Lung (tissue), 12 donors: ENCODE measurements around the gene GLIS2. TPM values are rescaled to one million over a fixed set of nuclear protein-coding genes. Genes with fewer than 3 reads are reported as not detected.

Experiments
- ATAC-seq: fragments of 200-7000 bp; cut with Tn5 transposase; one replicate; pipeline ENCODE4 v1.9.1; 2020; ENCODE audit warnings: moderate number of reproducible peaks; ENCODE audit not compliant: insufficient read depth, low FRiP score
- DNase-seq, 3 donors: peaks; one replicate each; pipeline ENCODE4 v3.0.0-alpha.2; 2013 to 2017
- H3K27ac ChIP-seq, 2 donors: one replicate each; pipeline ENCODE4 v1.5.1; 2013; ENCODE audit warnings: mild to moderate bottlenecking in 2 of 2, moderate library complexity in 2 of 2, control low read depth in 1 of 2, inconsistent platforms in 1 of 2, low read depth in 1 of 2, low read length in 1 of 2
- H3K27me3 ChIP-seq, 3 donors: one replicate each; pipeline ENCODE4 v1.5.1; 2013; ENCODE audit warnings: low read length in 2 of 3; ENCODE audit not compliant: control insufficient read depth in 3 of 3, insufficient read depth in 3 of 3
- H3K36me3 ChIP-seq, 4 donors: one replicate each; pipeline ENCODE4 v1.5.1; 2013; ENCODE audit warnings: low read length in 4 of 4, mild to moderate bottlenecking in 1 of 4, moderate library complexity in 1 of 4; ENCODE audit not compliant: control insufficient read depth in 4 of 4, insufficient read depth in 4 of 4
- H3K4me1 ChIP-seq, 5 donors: one replicate each; pipeline ENCODE4 v1.5.1; 2013; ENCODE audit warnings: low read length in 5 of 5, mild to moderate bottlenecking in 2 of 5, moderate library complexity in 1 of 5; ENCODE audit not compliant: control insufficient read depth in 5 of 5, insufficient read depth in 5 of 5
- H3K4me3 ChIP-seq: one replicate; pipeline ENCODE4 v1.5.1; 2013; ENCODE audit warnings: mild to moderate bottlenecking, control low read depth, moderate library complexity
- H3K9ac ChIP-seq, 2 donors: one replicate each; pipeline ENCODE4 v1.5.1; 2013; ENCODE audit warnings: low read length in 2 of 2, control low read depth in 1 of 2; ENCODE audit not compliant: insufficient read depth in 1 of 2
- H3K9me3 ChIP-seq, 4 donors: one replicate each; pipeline ENCODE4 v1.5.1; 2013; ENCODE audit warnings: low read length in 3 of 4, mild to moderate bottlenecking in 1 of 4, moderate library complexity in 1 of 4; ENCODE audit not compliant: control insufficient read depth in 4 of 4, insufficient read depth in 3 of 4
- CTCF ChIP-seq: IDR thresholded peaks from 2 replicates; pipeline ENCODE4 v1.5.1; 2012; ENCODE audit warnings: mild to moderate bottlenecking; ENCODE audit errors: control extremely low read depth, extremely low read depth
- WGBS, 2 donors: extraction: QIAGEN DNeasy Blood & Tissue Kit; methylation state at CpG; one replicate each; pipeline ENCODE4 v1.1.7; 2013; 5-methylcytosine and 5-hydroxymethylcytosine counted together
- polyA plus RNA-seq, 2 donors: library from polyadenylated mRNA; stranded (reverse); fragments of 200-250 nt; gene quantifications; one replicate each; pipeline ENCODE4 v1.2.1, GENCODE V29; 2013
- total RNA-seq, 2 donors: library from RNA; depleted of rRNA in 1 of 2; stranded (reverse); fragments of >200 nt in 1 of 2; gene quantifications; one replicate each; pipeline ENCODE4 v1.2.1, GENCODE V29; 2014 to 2021
- donor health status: control.
- donor health status: control.
- donor health status: Bipolar disorder and iron deficiency.
- donor health status: healthy.
- donor health status: DM: yes; HTN: yes; CAD: no.

GLIS2 gene
- total and polyA plus RNA-seq, 4 donors = 8.8 to 25.5 (median 14.9) TPM

- ATAC-seq (no peak), DNase-seq (no peak)
- Histone ChIP-seq H3K4me3 (no peak overlapping the region), H3K4me1 (peaks cover 0 to 27% (median 16%) of the 10 kb centered on the region in 5 donors), H3K27ac (no peak overlapping the region), H3K9me3 (no peaks in the 10 kb centered on the region), H3K36me3 (no peaks in the 10 kb centered on the region), H3K27me3 (no peaks in the 10 kb centered on the region), H3K9ac (no peak overlapping the region)
- no peak for TF ChIP-seq CTCF
- WGBS, 2 donors = 90 to 94% methylated on average over 6 of the region's 6 CpGs
Measured at GRCh38 chr16:4297480-4297879, 18.4 kb upstream of the GLIS2 start.

- Histone ChIP-seq H3K4me1 (peaks cover 0 to 15% (median 11%) of the 10 kb centered on the region in 5 donors), H3K4me3 (no peak overlapping the region), H3K9me3 (no peaks in the 10 kb centered on the region), H3K27me3 (no peaks in the 10 kb centered on the region), H3K27ac (peak overlapping the region; percentile 87 to 94), H3K36me3 (no peaks in the 10 kb centered on the region), H3K9ac (peak overlapping the region in 1 of 2 donors; percentile 74)
- DNase-seq (peak; percentile 61 to 81 (median 76)), ATAC-seq (peak; percentile 95)
- no peak for TF ChIP-seq CTCF
- 30 to 44% methylated on average over 15 of the region's 15 CpGs for WGBS, 2 donors
Measured at GRCh38 chr16:4298761-4299522, 16.9 kb upstream of the GLIS2 start.

GRCh38 chr16:4301177-4301576 lies 14.7 kb upstream of the GLIS2 start:
- H3K27ac ChIP-seq = no peak overlapping the region
- 96 to 99% methylated on average over 4 of the region's 4 CpGs for WGBS, 2 donors
- DNase-seq = no peak
- H3K36me3 ChIP-seq = no peaks in the 10 kb centered on the region
- no peaks in the 10 kb centered on the region for H3K27me3 ChIP-seq
- peaks cover 0 to 10% (median 6%) of the 10 kb centered on the region in 5 donors for H3K4me1 ChIP-seq
- TF ChIP-seq CTCF = no peak
- no peak overlapping the region for H3K9ac ChIP-seq
- H3K4me3 ChIP-seq = no peak overlapping the region
- ATAC-seq = no peak
- no peaks in the 10 kb centered on the region for H3K9me3 ChIP-seq
